ENCODE data around the gene LHX1. TPM values are rescaled to one million over a fixed set of nuclear protein-coding genes. Genes with fewer than 3 reads are reported as not detected.

Gene LHX1
- total RNA-seq, 2 donors from 2014 or later: not detected

- DNase-seq: no peak
- intact Hi-C loops (cut with DNase I): no loop called here
- TF ChIP-seq, protein P1, sequence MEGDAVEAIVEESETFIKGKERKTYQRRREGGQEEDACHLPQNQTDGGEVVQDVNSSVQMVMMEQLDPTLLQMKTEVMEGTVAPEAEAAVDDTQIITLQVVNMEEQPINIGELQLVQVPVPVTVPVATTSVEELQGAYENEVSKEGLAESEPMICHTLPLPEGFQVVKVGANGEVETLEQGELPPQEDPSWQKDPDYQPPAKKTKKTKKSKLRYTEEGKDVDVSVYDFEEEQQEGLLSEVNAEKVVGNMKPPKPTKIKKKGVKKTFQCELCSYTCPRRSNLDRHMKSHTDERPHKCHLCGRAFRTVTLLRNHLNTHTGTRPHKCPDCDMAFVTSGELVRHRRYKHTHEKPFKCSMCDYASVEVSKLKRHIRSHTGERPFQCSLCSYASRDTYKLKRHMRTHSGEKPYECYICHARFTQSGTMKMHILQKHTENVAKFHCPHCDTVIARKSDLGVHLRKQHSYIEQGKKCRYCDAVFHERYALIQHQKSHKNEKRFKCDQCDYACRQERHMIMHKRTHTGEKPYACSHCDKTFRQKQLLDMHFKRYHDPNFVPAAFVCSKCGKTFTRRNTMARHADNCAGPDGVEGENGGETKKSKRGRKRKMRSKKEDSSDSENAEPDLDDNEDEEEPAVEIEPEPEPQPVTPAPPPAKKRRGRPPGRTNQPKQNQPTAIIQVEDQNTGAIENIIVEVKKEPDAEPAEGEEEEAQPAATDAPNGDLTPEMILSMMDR (IDR thresholded peaks at IDR 0.05): no peak
- H3K9me3 ChIP-seq: no peaks in the 10 kb centered on the region
- H3K4me3 ChIP-seq: no peak overlapping the region
- peaks cover 24% of the 10 kb centered on the region for H3K4me1 ChIP-seq
- H3K36me3 ChIP-seq: no peaks in the 10 kb centered on the region
- H3K9ac ChIP-seq (ENCODE audit: low read depth in 2 of 2, low read length in 2 of 2): no peak overlapping the region
- H3K27ac ChIP-seq: no peak overlapping the region
- peaks cover 92% of the 10 kb centered on the region for H3K27me3 ChIP-seq
Observed at GRCh38 chr17:36931096-36931696, 6.1 kb upstream of the LHX1 start.

DNA sequence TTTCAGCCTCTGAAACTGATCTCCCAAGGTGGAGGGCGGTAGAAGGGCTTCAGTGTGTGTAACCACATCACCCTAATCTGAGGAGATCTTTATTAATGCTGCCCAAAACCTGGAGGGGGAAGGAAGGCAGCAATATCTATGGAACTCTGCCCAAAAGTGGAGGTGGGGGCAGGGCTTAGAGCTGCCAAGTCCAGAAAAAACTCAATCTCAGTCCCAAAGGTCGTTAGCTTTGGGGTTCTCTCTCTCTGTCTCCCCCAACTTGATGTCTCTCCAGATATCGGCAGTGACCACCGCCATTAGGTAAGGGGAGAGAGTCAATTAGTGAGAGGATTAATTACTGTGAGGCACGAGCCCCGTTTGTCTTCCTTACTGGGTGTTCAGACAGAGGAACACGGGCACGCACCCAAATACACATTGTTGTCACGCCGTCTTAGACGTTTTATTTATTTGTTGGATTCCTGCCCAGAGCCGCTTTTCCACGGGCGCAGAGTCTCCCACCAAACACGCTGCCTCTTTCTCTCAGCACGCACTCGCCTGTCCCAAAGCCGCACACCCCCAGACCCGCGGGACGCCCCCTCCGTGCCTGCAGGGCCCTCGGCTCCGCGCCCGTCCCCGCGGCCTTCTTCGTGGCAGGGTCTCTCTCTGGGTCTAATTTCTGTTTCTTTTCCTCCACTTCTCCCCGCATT lies 5.4 kb upstream of the LHX1 start:
- TF ChIP-seq, protein P1 (IDR thresholded peaks at IDR 0.05): no peak
- H3K9ac ChIP-seq (ENCODE audit: low read depth in 2 of 2, low read length in 2 of 2): no peak overlapping the region
- no peak overlapping the region for H3K27ac ChIP-seq
- intact Hi-C loops (cut with DNase I): no loop called here
- peaks cover 95% of the 10 kb centered on the region for H3K27me3 ChIP-seq
- no peak overlapping the region for H3K4me3 ChIP-seq
- DNase-seq: no peak
- no peaks in the 10 kb centered on the region for H3K36me3 ChIP-seq
- H3K4me1 ChIP-seq: peaks cover 30% of the 10 kb centered on the region
- H3K9me3 ChIP-seq: no peaks in the 10 kb centered on the region

- intact Hi-C loops (cut with DNase I): no loop called here
- H3K27me3 ChIP-seq: peaks cover 95% of the 10 kb centered on the region
Observed at GRCh38 chr17:36932383-36932693, 4.9 kb upstream of the LHX1 start.

GRCh38 chr17:36932694-36933511 lies 4.4 kb upstream of the LHX1 start:
- Histone ChIP-seq H3K4me3 (no peak overlapping the region), H3K4me1 (peaks cover 41% of the 10 kb centered on the region), H3K27ac (no peak overlapping the region), H3K9ac (ENCODE audit: low read depth in 2 of 2, low read length in 2 of 2) (no peak overlapping the region), H3K27me3 (peaks cover 99% of the 10 kb centered on the region), H3K36me3 (no peaks in the 10 kb centered on the region), H3K9me3 (no peaks in the 10 kb centered on the region)
- intact Hi-C loops (cut with DNase I): no loop called here
- TF ChIP-seq, protein P1 (IDR thresholded peaks at IDR 0.05): no peak
- DNase-seq: peak; percentile 45

More at GRCh38 chr17:36932383-36932693, 4.9 kb upstream of the LHX1 start:
- no peak overlapping the region for H3K27ac ChIP-seq
- no peaks in the 10 kb centered on the region for H3K9me3 ChIP-seq
- no peak overlapping the region for H3K9ac ChIP-seq (ENCODE audit: low read depth in 2 of 2, low read length in 2 of 2)
- H3K4me1 ChIP-seq: peaks cover 35% of the 10 kb centered on the region
- DNase-seq: no peak
- H3K4me3 ChIP-seq: no peak overlapping the region
- no peaks in the 10 kb centered on the region for H3K36me3 ChIP-seq
- TF ChIP-seq, protein P1 (IDR thresholded peaks at IDR 0.05): no peak

DNA sequence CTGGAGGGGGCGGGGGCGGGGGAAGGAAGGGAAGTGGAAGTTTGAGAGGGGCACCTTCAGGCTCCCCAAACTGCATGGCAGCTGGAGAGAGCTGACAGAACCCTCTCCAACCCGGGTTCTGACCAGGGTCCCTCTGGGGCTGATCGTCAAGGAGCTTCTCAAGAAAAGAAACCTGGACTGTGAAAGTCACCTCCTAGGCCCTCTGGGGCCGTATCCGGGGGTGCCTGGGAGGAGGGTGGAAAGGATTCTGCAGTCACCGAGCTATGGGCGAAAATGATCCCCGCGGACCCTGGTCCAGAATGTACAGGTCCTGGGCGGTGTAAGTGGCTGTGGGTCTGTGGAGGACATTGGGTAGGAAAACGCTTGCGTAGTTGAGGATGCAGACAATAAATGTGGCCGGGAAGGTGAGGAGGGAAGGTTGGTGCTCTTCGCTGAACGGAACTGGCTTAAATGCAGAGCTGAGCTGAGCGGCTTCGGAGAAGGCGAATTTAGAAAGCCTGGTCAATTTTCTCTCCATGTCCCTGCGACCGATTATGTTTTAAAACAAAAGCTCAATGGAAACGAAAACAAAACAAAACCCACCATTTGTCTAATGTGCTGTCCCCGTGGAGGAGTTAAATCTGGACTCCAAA lies 3.6 kb upstream of the LHX1 start:
- no peaks in the 10 kb centered on the region for H3K36me3 ChIP-seq
- H3K27ac ChIP-seq: no peak overlapping the region
- TF ChIP-seq, protein P1 (IDR thresholded peaks at IDR 0.05): no peak
- DNase-seq: no peak
- H3K4me1 ChIP-seq: peaks cover 48% of the 10 kb centered on the region
- H3K9ac ChIP-seq (ENCODE audit: low read depth in 2 of 2, low read length in 2 of 2): no peak overlapping the region
- intact Hi-C loops (cut with DNase I): no loop called here
- no peaks in the 10 kb centered on the region for H3K9me3 ChIP-seq
- H3K27me3 ChIP-seq: peaks cover 99% of the 10 kb centered on the region
- H3K4me3 ChIP-seq: no peak overlapping the region

Measured in colonic mucosa (tissue), 4 donors.